Activated T-helper 17 cell treated with anti-CD3 and anti-CD28 coated beads, Interleukin-2, amount 50 U/mL, for 72 hours (primary cell): ENCODE measurements around the gene FAAP100. TPM values are rescaled to one million over a fixed set of nuclear protein-coding genes. Genes with fewer than 3 reads are reported as not detected.

Experiments
- ATAC-seq: fragments of 150-1000 bp; cut with Tn5 transposase; replicated peaks from 2 replicates; pipeline ENCODE4 v1.10.0; 2021; ENCODE audit warnings: mild to moderate bottlenecking, moderate library complexity
- H3K27ac Mint-ChIP-seq: one replicate; pipeline ENCODE4 v1.8.0; 2022; ENCODE audit warnings: mixed read lengths
- H3K27me3 Mint-ChIP-seq: one replicate; pipeline ENCODE4 v1.8.0; 2022; ENCODE audit warnings: mixed read lengths
- H3K36me3 Mint-ChIP-seq: one replicate; pipeline ENCODE4 v1.8.0; 2022; ENCODE audit warnings: low read depth, mild to moderate bottlenecking, mixed read lengths
- H3K4me1 Mint-ChIP-seq: one replicate; pipeline ENCODE4 v1.8.0; 2022; ENCODE audit warnings: mixed read lengths
- H3K4me3 Mint-ChIP-seq: one replicate; pipeline ENCODE4 v1.8.0; 2022; ENCODE audit warnings: mild to moderate bottlenecking, mixed read lengths
- H3K9me3 Mint-ChIP-seq: one replicate; pipeline ENCODE4 v1.8.0; 2022; ENCODE audit warnings: mixed read lengths
- total RNA-seq, 2 donors: library from RNA; stranded (reverse); gene quantifications; one replicate each; pipeline ENCODE4 v1.2.3, GENCODE V29; 2022

Gene FAAP100
- total RNA-seq, 2 donors from 2014 or later, result 26.9 to 38.6 TPM

DNA sequence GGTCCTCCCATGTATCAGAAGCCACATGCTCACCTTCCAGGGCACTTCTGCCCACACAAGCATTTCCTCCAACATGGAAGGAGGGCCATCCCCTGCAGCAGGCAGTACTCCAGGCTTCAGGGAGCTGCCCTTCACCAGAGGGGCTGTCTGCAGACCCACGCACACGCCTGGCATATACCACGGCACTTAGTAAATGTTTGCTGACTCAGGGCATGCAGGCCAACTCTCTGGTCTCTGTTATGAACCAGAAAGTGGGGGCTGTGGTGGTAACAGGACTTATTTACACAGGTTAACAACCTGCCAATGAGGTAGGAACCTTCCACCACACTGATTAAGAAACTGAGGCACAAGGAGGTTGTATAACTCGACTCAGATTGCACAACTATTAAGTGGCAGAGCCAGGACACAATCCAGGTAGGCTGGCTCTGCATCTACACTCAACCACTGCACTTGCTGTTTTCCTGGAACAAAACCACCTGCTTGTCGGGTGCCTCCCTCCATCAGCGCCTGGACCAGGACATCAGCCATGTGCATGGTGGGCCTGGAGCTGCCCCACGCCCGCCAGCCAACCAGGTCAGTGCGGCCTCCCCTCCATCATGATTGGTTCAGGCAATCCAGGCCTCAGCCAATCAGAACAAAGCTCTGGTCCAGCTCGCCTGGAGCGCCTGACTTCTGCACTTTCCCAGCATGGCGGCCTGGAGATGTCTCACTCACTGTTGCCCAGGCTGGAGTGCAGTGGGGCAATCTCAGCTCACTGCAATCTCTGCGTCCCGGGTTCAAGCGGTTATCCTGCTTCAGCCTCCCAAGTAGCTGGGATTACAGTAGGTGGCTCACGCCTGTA lies 58.7 kb downstream of the FAAP100 start:
- no peaks in the 10 kb centered on the region for H3K36me3 Mint-ChIP-seq
- no peak for ATAC-seq
- H3K4me1 Mint-ChIP-seq, result no peaks in the 10 kb centered on the region
- no peaks in the 10 kb centered on the region for H3K9me3 Mint-ChIP-seq
- no peak overlapping the region for H3K4me3 Mint-ChIP-seq
- H3K27ac Mint-ChIP-seq, result no peak overlapping the region
- no peaks in the 10 kb centered on the region for H3K27me3 Mint-ChIP-seq

DNA sequence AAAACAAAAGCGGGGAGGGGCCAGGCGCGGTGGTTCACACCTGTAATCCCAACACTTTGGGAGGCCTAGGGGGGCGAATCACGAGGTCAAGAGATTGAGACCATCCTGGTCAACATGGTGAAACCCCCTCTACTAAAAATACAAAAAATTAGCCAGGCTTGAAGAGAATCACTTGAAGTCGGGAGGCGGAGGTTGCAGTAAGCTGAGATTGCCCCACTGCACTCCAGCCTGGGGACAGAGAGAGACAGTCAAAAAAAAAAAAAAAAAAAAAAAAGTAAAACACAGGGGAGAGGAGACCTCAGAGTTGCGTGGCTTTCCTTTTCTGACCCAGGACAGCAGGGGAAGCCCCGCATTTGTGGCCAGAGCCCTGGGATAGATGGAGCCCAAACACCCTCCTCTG lies 59.4 kb downstream of the FAAP100 start:
- H3K9me3 Mint-ChIP-seq, result no peaks in the 10 kb centered on the region
- H3K4me1 Mint-ChIP-seq, result no peaks in the 10 kb centered on the region
- ATAC-seq, result no peak
- H3K27ac Mint-ChIP-seq, result no peak overlapping the region
- no peak overlapping the region for H3K4me3 Mint-ChIP-seq
- H3K36me3 Mint-ChIP-seq, result no peaks in the 10 kb centered on the region
- H3K27me3 Mint-ChIP-seq, result no peaks in the 10 kb centered on the region

- Mint-ChIP-seq H3K9me3 (no peaks in the 10 kb centered on the region), H3K4me3 (no peak overlapping the region), H3K27me3 (no peaks in the 10 kb centered on the region), H3K4me1 (no peaks in the 10 kb centered on the region), H3K36me3 (no peaks in the 10 kb centered on the region), H3K27ac (no peak overlapping the region)
- no peak for ATAC-seq
These were observed 60.0 kb downstream of the FAAP100 start for GRCh38 chr17:81492202-81492601.

GRCh38 chr17:81491761-81492160 lies 60.4 kb downstream of the FAAP100 start:
- H3K27me3 Mint-ChIP-seq, result no peaks in the 10 kb centered on the region
- no peaks in the 10 kb centered on the region for H3K9me3 Mint-ChIP-seq
- no peak for ATAC-seq
- H3K4me3 Mint-ChIP-seq, result no peak overlapping the region
- H3K36me3 Mint-ChIP-seq, result no peaks in the 10 kb centered on the region
- H3K4me1 Mint-ChIP-seq, result no peaks in the 10 kb centered on the region
- no peak overlapping the region for H3K27ac Mint-ChIP-seq

GRCh38 chr17:81491181-81491581 lies 61.0 kb downstream of the FAAP100 start:
- no peak for ATAC-seq
- H3K36me3 Mint-ChIP-seq, result no peaks in the 10 kb centered on the region
- peaks cover 2% of the 10 kb centered on the region for H3K4me1 Mint-ChIP-seq
- H3K27me3 Mint-ChIP-seq, result peaks cover 1% of the 10 kb centered on the region
- H3K27ac Mint-ChIP-seq, result no peak overlapping the region
- H3K4me3 Mint-ChIP-seq, result no peak overlapping the region
- H3K9me3 Mint-ChIP-seq, result no peaks in the 10 kb centered on the region

DNA sequence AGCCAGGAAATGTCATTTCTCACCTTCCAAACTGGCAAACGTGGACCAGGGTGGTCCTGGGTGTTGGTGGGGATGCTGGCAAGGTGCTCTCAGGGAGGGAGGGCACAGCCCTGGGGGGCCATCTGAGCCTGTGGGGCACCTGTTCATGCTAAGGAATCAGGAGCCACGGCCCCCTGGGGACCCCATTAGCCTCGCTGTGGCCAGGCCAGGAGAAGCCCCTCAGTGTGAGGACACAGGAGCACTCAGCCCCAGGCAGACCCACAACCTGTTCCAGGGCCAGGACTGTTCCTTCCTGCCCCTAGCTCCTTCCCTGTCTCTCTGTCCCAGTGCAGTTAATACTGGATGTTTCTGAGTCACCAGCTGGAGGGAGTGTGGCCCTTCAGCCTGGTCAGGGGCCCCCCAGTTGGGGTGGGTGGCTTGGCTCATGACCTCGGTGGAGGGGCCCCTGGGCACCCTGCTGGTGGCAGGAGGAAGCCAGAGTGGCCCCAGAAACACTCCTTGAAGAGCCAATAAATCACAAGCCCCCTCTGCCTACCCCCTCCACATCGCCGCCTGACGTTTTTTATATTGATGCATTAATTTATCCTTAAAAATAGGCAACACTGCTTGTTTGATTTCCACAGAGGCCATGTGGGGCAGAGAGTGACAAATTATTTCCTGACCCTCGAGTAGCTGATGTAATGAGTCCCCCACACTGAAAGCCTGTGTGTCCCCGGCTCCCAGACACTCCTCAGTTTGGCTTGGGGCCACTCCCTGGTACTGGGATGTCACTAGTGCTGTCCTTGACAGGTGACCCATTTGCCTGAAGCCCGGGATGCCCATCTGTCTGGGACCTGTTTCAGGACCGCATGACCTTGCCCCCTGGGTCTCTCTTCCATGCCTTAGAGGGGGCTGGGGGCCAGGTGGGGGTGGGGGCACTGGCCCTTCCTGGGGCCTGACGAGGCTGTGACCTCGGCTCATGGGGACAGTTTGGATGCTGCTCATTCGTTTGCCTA lies 61.9 kb downstream of the FAAP100 start:
- no peaks in the 10 kb centered on the region for H3K36me3 Mint-ChIP-seq
- H3K4me3 Mint-ChIP-seq, result peak overlapping the region; percentile 58
- peaks cover 4% of the 10 kb centered on the region for H3K27me3 Mint-ChIP-seq

More for the DNA sequence above, 61.9 kb downstream of the FAAP100 start:
- Mint-ChIP-seq H3K4me1 (peaks cover 5% of the 10 kb centered on the region), H3K27ac (no peak overlapping the region), H3K9me3 (no peaks in the 10 kb centered on the region)
- ATAC-seq, result no peak

Other genes starting within 250 kb of the FAAP100 start
- gene BAHCC1, start 156.9 kb downstream of the FAAP100 start, total RNA-seq, result under 1 TPM in 1 of 2 donors, not detected in 1; 0.26 TPM
- gene ACTG1, start 39.6 kb downstream of the FAAP100 start, total RNA-seq, result 1,000 to 10,000 TPM; 4,457 to 7,394 TPM
- gene FSCN2, start 24.0 kb downstream of the FAAP100 start, total RNA-seq, result under 1 TPM; 0.43 to 0.93 TPM
- 100 to 1,000 TPM; 101 to 103 TPM for gene NPLOC4, start 84.8 kb upstream of the FAAP100 start, total RNA-seq
- gene TSPAN10, start 84.8 kb upstream of the FAAP100 start, total RNA-seq, result 1 to 10 TPM in 1 of 2 donors, under 1 TPM in 1; 0.30 to 1.4 TPM
- gene PDE6G, start 104.2 kb upstream of the FAAP100 start, total RNA-seq, result 1 to 10 TPM in 1 of 2 donors, under 1 TPM in 1; 0.89 to 1.6 TPM
- 10 to 100 TPM; 18.4 to 40.3 TPM for gene OXLD1, start 114.3 kb upstream of the FAAP100 start, total RNA-seq
- 10 to 100 TPM; 29.6 to 48.6 TPM for gene CCDC137, start 114.4 kb upstream of the FAAP100 start, total RNA-seq
- gene ARL16, start 131.4 kb upstream of the FAAP100 start, total RNA-seq, result 10 to 100 TPM; 12.6 to 20.9 TPM
- 100 to 1,000 TPM; 118 to 130 TPM for gene HGS, start 131.7 kb upstream of the FAAP100 start, total RNA-seq
- gene MRPL12, start 151.0 kb upstream of the FAAP100 start, total RNA-seq, result 100 to 1,000 TPM in 1 of 2 donors, 10 to 100 TPM in 1; 50.7 to 108 TPM
- gene SLC25A10, start 159.9 kb upstream of the FAAP100 start, total RNA-seq, result 10 to 100 TPM; 15.4 to 38.9 TPM